Measurements from ENCODE around the gene SPRN.

GRCh38 chr10:133460208-133460769 lies 35.9 kb upstream of the SPRN start:
- TF ChIP-seq, protein P1, sequence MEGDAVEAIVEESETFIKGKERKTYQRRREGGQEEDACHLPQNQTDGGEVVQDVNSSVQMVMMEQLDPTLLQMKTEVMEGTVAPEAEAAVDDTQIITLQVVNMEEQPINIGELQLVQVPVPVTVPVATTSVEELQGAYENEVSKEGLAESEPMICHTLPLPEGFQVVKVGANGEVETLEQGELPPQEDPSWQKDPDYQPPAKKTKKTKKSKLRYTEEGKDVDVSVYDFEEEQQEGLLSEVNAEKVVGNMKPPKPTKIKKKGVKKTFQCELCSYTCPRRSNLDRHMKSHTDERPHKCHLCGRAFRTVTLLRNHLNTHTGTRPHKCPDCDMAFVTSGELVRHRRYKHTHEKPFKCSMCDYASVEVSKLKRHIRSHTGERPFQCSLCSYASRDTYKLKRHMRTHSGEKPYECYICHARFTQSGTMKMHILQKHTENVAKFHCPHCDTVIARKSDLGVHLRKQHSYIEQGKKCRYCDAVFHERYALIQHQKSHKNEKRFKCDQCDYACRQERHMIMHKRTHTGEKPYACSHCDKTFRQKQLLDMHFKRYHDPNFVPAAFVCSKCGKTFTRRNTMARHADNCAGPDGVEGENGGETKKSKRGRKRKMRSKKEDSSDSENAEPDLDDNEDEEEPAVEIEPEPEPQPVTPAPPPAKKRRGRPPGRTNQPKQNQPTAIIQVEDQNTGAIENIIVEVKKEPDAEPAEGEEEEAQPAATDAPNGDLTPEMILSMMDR (IDR thresholded peaks at IDR 0.05), result no peak
- no peak for TF ChIP-seq POLR2A (IDR thresholded peaks at IDR 0.05)

Data from right lobe of liver (tissue), 4 donors.